PC-3 (cell line): ENCODE results near the gene GTF2H4.

Experiments used
- CTCF ChIP-seq: fragments of 300-600 bp; sonication (generic); conservative IDR thresholded peaks from 2 replicates; pipeline ENCODE4 v1.5.1; 2017; ENCODE audit warnings: antibody characterized with exemption, low read depth, mild to moderate bottlenecking, low read length
- EZH2 ChIP-seq: fragments of 300-600 bp; sonication (generic); IDR thresholded peaks from one replicate; pipeline ENCODE4 v1.6.1; 2017; ENCODE audit warnings: antibody characterized with exemption, mild to moderate bottlenecking, low read length; ENCODE audit not compliant: unreplicated experiment

GRCh38 chr6:30895343-30895742, 12.7 kb upstream of the GTF2H4 start:
- TF ChIP-seq CTCF (no peak), EZH2 (no peak)
